ENCODE results near the gene ZMYND12.
"Not testable (repeated sequence)": the region's sequence is repeated elsewhere in the genome, so short reads cannot be mapped to it uniquely, and the experiment has no call there.

Gene ZMYND12

GRCh38 chr1:42456010-42456753 lies at the start of gene ZMYND12, which contains the start of gene PPCS:
Gene ZMYND12 (minus strand): TSS chr1:42456022. CDS start chr1:42455997, 25 bp downstream.
Gene PPCS (plus strand): TSS chr1:42456543. CDS start chr1:42456566, 23 bp downstream.
- intact Hi-C loops (cut with DNase I), result loop anchor here (2.0 kb wide), 1 partner anchor 121 kb away; the partner anchor contains the start of gene FOXJ3
- DNase-seq, result peak; percentile 69 to 93 (median 85)

DNA sequence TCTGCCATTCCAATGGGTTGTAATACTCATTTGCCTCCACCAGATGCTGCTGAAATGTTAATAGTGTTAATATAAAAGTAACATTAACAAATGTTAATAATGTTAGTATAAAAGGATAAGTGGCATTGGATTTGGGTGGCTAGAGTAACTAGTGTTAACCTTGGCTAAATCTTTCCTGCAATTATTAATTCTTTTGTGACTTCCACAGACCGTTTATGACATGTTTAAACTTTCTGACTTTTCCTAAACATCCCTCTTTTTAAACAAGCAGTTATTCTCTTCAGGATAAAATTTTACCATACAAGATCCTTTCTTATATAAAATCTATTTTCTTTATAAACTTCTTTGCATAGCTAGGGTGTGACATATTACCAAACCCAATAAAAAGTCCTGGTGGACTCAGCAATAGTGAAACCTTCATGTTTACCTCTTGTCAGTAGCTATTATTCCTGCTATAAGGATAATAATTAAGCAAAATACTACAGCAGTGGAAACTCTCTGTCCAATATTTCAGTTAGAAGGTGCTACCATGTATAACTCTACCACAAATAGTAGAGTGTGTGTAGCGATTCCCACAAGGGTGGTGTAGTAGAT lies 48.8 kb upstream of the ZMYND12 start:
- no peak for DNase-seq
- intact Hi-C loops (cut with DNase I), result no loop called here

- DNase-seq; intact Hi-C loops (cut with DNase I): not testable (repeated sequence)
Observed at GRCh38 chr1:42502031-42502430, 46.2 kb upstream of the ZMYND12 start.

DNA sequence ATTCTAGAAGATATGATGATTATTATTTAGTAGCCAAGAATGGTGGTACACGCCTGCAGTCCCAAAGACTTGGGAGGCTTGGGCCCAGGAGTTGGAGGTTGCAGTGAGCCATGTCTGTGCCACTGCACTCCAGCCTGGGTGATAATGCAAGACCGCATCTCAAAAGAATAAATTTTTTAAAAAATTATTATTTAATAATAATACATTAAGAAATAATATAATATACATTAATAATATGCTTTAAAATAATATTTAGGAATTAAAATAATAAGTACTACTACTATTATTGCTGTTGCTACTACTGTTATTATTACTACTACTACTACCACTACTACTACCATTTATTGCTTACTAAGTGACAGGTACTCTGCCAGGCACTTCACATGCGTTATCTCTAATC lies 34.4 kb upstream of the ZMYND12 start:
- no peak for DNase-seq
- intact Hi-C loops (cut with DNase I), result no loop called here

DNA sequence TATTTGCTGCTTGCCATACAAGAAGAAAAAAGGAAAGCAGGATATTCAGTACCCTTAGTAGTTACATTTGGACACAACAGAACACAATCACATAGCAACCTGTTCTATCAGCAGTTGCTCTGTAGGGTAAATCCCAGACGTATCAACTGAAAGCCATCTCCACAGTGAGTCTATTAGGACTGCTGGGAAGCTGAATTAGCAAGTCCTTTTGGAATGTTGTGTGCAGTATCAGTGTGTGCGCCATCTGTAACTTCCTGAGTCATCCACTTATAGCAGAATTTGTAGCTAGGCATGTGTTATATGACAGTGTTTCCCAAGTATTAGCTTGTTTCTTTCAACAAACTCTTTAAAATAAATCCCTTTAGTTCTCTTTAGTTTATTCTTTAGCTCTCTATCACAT lies 28.6 kb upstream of the ZMYND12 start:
- DNase-seq, result no peak
- intact Hi-C loops (cut with DNase I), result no loop called here

DNA sequence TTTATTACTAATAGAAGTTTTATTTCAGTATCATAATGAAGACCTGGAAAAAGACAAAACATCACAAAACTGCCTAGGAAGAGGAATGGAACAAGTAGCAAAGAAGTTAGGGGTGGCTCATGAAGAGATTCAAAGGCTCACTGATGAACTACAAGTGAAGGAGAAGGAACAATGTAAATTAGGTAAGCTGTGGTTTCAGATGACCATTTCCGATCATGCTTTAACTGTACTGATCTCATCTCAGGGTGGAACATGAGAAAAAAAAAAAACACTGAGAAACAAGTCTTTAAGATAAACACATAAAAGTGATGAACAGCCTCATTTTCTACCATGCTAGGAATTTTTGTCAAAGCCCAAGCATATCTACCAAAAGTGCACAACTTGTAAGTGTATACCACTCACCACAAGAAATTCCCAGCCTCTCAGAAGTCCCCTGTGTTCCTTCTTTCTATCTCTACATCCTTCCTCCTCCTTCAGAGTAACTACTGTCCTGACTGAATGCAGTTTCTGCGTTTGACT lies 26.9 kb upstream of the ZMYND12 start:
- no peak for DNase-seq
- intact Hi-C loops (cut with DNase I), result no loop called here

DNA sequence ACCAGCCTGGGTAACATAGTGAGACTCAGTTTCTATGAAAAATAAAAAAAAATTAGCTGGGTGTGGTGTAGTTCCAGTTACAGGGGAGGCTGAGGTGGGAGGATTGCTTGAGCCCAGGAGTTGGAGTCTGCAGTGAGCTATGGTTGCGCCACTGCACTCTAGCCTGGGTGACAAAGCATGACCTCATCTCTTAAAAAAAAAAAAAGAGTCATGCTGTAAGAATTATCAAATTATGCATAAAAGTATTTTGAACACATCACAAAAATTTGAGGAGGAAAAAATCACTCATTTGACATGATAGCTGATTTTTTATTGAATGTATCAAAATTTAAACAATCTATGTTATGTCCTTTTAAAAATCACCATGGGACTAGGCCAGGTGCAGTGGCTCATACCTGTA lies 25.1 kb upstream of the ZMYND12 start:
- no peak for DNase-seq
- intact Hi-C loops (cut with DNase I), result no loop called here

DNA sequence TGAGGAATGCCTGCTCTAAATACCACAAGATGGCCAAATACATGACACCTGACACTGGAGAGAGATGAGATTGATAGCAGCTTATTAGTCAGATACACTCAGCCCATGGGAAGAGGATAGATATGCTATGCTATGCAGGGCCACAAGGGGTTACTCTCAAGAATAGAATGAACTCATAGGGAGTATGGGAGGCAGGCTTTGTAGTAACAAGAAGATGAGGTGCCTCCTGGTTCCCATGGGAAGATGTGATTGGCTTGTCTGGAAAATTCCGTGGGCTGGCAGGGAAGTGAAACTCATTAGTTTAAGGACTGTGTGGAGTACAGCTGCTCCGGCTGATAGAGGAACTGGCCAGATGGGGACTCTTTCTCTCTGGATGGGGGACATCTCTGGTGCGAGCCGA lies 23.8 kb upstream of the ZMYND12 start:
- peak in 1 of 42 donors; percentile 5 for DNase-seq
- intact Hi-C loops (cut with DNase I), result no loop called here

DNA sequence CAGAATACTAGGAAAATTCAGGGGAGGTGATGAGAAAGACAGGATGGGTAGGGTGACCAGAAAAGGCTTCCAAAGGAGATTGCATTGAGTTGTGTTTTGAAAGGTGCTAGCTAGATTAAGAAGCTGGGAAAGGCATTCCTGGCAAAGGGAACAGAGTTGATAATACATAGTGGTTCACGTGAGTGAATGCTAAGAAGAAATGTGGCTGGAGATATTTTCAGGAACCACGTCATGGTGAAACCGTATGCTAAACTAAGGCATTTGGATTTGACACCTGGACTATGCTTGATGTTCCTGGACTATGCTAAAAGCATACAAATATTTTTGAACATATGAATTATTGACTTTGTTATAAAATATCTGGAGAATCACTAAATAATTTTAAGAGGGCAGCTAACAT lies 22.0 kb upstream of the ZMYND12 start:
- intact Hi-C loops (cut with DNase I), result no loop called here
- no peak for DNase-seq

DNA sequence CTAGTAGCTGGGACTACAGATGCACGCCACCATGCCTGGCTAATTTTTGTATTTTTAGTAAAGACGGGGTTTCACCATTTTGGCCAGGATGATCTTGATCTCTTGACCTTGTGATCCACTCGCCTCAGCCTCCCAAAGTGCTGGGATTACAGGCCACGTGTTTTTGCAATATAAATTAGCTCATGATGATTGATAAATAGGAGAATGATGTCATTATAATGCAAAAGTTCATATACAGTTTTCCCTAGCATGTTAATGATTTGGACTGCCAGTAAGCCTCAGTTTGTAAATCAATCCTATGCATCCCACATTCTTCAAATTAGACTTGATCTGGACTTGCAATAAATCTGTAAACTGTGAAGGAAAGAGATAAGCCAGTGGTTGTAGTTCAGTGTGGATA lies 21.5 kb upstream of the ZMYND12 start:
- intact Hi-C loops (cut with DNase I); DNase-seq: not testable (repeated sequence)

GRCh38 chr1:42476605-42477004 lies 20.8 kb upstream of the ZMYND12 start:
- DNase-seq, result no peak
- intact Hi-C loops (cut with DNase I), result no loop called here

DNA sequence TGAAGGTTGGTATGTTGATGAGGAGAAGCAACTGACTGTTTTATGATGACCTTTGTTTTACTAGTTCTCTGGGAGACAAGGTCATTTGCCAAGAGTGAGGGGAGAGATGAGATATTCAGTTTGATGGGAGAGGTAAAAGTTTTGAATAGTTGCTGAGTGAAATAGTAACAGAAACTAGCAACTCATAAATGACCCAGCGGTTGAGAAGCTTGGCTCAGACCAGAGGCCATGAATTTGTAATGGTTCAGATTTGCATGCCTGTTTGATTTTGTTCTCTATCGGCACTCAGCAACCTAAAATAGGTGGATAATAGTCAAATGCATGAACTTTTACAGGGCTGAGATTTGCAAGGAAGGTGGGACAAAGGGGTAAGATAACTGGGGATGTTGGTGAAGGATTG lies 13.9 kb upstream of the ZMYND12 start:
- intact Hi-C loops (cut with DNase I), result no loop called here

GRCh38 chr1:42466030-42466429 lies 10.2 kb upstream of the ZMYND12 start:
- intact Hi-C loops (cut with DNase I), result no loop called here
- no peak for DNase-seq

More for the DNA sequence above, 13.9 kb upstream of the ZMYND12 start:
- DNase-seq, result no peak

- intact Hi-C loops (cut with DNase I), result no loop called here
- no peak for DNase-seq
Observed at GRCh38 chr1:42463921-42464320, 8.1 kb upstream of the ZMYND12 start.

- DNase-seq, result peak; percentile 86 to 99 (median 95)
- intact Hi-C loops (cut with DNase I), result no loop called here
Observed at GRCh38 chr1:42462828-42463763, 7.3 kb upstream of the ZMYND12 start, which contains the start of gene CCDC30. Gene CCDC30 (plus strand): TSS chr1:42463286. CDS start chr1:42480552, 17,266 bp downstream.

DNA sequence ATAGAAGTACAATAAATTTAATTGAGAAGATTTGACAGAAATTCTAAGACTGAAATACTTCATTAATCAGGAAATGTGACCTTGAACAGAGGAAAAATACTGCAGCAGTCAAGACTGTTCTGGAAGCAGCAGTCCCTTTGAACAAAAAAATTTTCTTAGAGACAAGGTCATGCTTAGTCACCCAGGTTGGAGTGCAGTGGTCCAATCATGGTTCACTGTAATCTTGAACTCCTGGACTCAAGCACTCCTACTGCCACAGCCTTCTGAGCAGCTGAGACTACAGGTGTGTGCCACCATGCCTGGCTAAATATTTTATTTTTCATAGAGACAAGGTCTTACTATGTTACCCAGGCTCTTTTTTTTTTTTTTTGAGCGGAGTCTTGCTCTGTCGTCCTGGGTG lies 5.4 kb upstream of the ZMYND12 start:
- intact Hi-C loops (cut with DNase I), result no loop called here
- no peak for DNase-seq

GRCh38 chr1:42456754-42457089 lies 900 bp upstream of the ZMYND12 start:
- intact Hi-C loops (cut with DNase I), result loop anchor here (2.0 kb wide), 1 partner anchor 122 kb away; the partner anchor contains the start of gene FOXJ3
- peak in 35 of 42 donors; percentile 23 to 73 (median 47) for DNase-seq

- no peak for DNase-seq
- intact Hi-C loops (cut with DNase I), result no loop called here
Observed at GRCh38 chr1:42454403-42454802, 1.4 kb downstream of the ZMYND12 start.

- intact Hi-C loops (cut with DNase I), result no loop called here
- DNase-seq, result no peak
Observed at GRCh38 chr1:42453386-42453785, 2.4 kb downstream of the ZMYND12 start.
